Gastrocnemius medialis (tissue), 4 donors: ENCODE measurements around the gene TRIM41.
"Not testable (repeated sequence)": the region's sequence is repeated elsewhere in the genome, so short reads cannot be mapped to it uniquely, and the experiment has no call there.

Experiments
- CTCF ChIP-seq, 5 experiments: fragments of 450-650 bp in 3 of 5; fragments of 200-600 bp in 2 of 5; sonication (generic) in 2 of 5; IDR thresholded peaks in 4 of 5; conservative IDR thresholded peaks in 1 of 5; 1 replicate in 4 of 5; 2 replicates in 1 of 5; pipeline ENCODE4 v1.5.1; 2016 to 2019; ENCODE audit warnings: antibody characterized with exemption in 5 of 5, mild to moderate bottlenecking in 3 of 5, moderate library complexity in 3 of 5
- POLR2A ChIP-seq, 2 donors: fragments of 450-650 bp; IDR thresholded peaks; one replicate each; pipeline ENCODE4 v1.6.1; 2017; ENCODE audit warnings: antibody characterized with exemption in 2 of 2, mild to moderate bottlenecking in 2 of 2, moderate library complexity in 2 of 2

- peak in 2 of 5 experiments; percentile 23 to 41 for TF ChIP-seq CTCF (IDR thresholded peaks at IDR 0.05 in 4 of 5, conservative IDR thresholded peaks at IDR 0.05 in 1 of 5)
- TF ChIP-seq POLR2A (IDR thresholded peaks at IDR 0.05): not testable (repeated sequence)
These were observed 61.0 kb downstream of the TRIM41 start for GRCh38 chr5:181283841-181284755.
